ENCODE data around the gene PARP4. TPM values are rescaled to one million over a fixed set of nuclear protein-coding genes. Genes with fewer than 3 reads are reported as not detected.

PARP4 gene
- total and polyA plus RNA-seq, 2 donors (not counting 1 experiment from before 2014, with no cell fraction given) = 41.2 to 41.8 TPM

GRCh38 chr13:24516919-24517318 is 4.3 kb upstream of the PARP4 start:
- Histone ChIP-seq H3K4me1 (ENCODE audit: control insufficient read depth, extremely low read depth, insufficient read depth, low read length) (no peaks in the 10 kb centered on the region), H3K4me3 (replicated peaks in 1 of 4; ENCODE audit: control extremely low read depth in 1 of 4, insufficient read depth in 1 of 4, low read depth in 3 of 4, low read length in 4 of 4) (no peak overlapping the region), H3K9ac (ENCODE audit: insufficient read depth, low read length) (no peak overlapping the region), H3K4me2 (ENCODE audit: extremely low read depth, insufficient read depth, low read length) (no peak overlapping the region), H2AFZ (ENCODE audit: low read length) (no peak overlapping the region), H4K20me1 (ENCODE audit: control insufficient read depth, extremely low read depth, insufficient read depth, low read length) (no peaks in the 10 kb centered on the region), H3K27ac (ENCODE audit: insufficient read depth, low read length) (no peak overlapping the region), H3K9me3 (ENCODE audit: control insufficient read depth, insufficient read depth, low read depth, low read length) (no peaks in the 10 kb centered on the region), H3K27me3 (ENCODE audit: control insufficient read depth, insufficient read depth, low read length) (no peaks in the 10 kb centered on the region), H3K36me3 (ENCODE audit: control insufficient read depth, insufficient read depth, low read length) (no peaks in the 10 kb centered on the region), H3K79me2 (ENCODE audit: control insufficient read depth, insufficient read depth, low read length) (no peaks in the 10 kb centered on the region)
- no peak for DNase-seq (ENCODE audit: low read depth in 2 of 2)
- TF ChIP-seq CTCF (conservative IDR thresholded peaks at IDR 0.05 in 1 of 2, IDR thresholded peaks at IDR 0.05 in 1 of 2; ENCODE audit: low read depth in 1 of 2, low read length in 2 of 2) = no peak

- peak overlapping the region; percentile 87 to 91 (median 90) for H3K4me3 ChIP-seq (replicated peaks in 1 of 4; ENCODE audit: control extremely low read depth in 1 of 4, insufficient read depth in 1 of 4, low read depth in 3 of 4, low read length in 4 of 4)
- DNase-seq (ENCODE audit: low read depth in 2 of 2) = no peak
- H4K20me1 ChIP-seq (ENCODE audit: control insufficient read depth, extremely low read depth, insufficient read depth, low read length) = no peaks in the 10 kb centered on the region
- H3K27ac ChIP-seq (ENCODE audit: insufficient read depth, low read length) = peak overlapping the region; percentile 92
- TF ChIP-seq CTCF (conservative IDR thresholded peaks at IDR 0.05 in 1 of 2, IDR thresholded peaks at IDR 0.05 in 1 of 2; ENCODE audit: low read depth in 1 of 2, low read length in 2 of 2) (no peak), EZH2 (IDR thresholded peaks at IDR 0.05; ENCODE audit: low read length, missing control alignments) (no peak)
- H3K9me3 ChIP-seq (ENCODE audit: control insufficient read depth, insufficient read depth, low read depth, low read length) = no peaks in the 10 kb centered on the region
- peak overlapping the region; percentile 92 for H3K9ac ChIP-seq (ENCODE audit: insufficient read depth, low read length)
- no peaks in the 10 kb centered on the region for H3K36me3 ChIP-seq (ENCODE audit: control insufficient read depth, insufficient read depth, low read length)
- peaks cover 35% of the 10 kb centered on the region for H3K79me2 ChIP-seq (ENCODE audit: control insufficient read depth, insufficient read depth, low read length)
- H3K4me2 ChIP-seq (ENCODE audit: extremely low read depth, insufficient read depth, low read length) = peak overlapping the region; percentile 85
- no peaks in the 10 kb centered on the region for H3K27me3 ChIP-seq (ENCODE audit: control insufficient read depth, insufficient read depth, low read length)
- peak overlapping the region; percentile 85 for H2AFZ ChIP-seq (ENCODE audit: low read length)
- H3K4me1 ChIP-seq (ENCODE audit: control insufficient read depth, extremely low read depth, insufficient read depth, low read length) = peaks cover 3% of the 10 kb centered on the region
Measured at GRCh38 chr13:24512908-24513213, 283 bp upstream of the PARP4 start.

GRCh38 chr13:24511816-24512196 is 772 bp downstream of the PARP4 start:
- peak overlapping the region; percentile 85 for H2AFZ ChIP-seq (ENCODE audit: low read length)
- no peaks in the 10 kb centered on the region for H3K36me3 ChIP-seq (ENCODE audit: control insufficient read depth, insufficient read depth, low read length)
- no peaks in the 10 kb centered on the region for H3K9me3 ChIP-seq (ENCODE audit: control insufficient read depth, insufficient read depth, low read depth, low read length)
- peak overlapping the region; percentile 87 to 91 (median 90) for H3K4me3 ChIP-seq (replicated peaks in 1 of 4; ENCODE audit: control extremely low read depth in 1 of 4, insufficient read depth in 1 of 4, low read depth in 3 of 4, low read length in 4 of 4)
- H3K9ac ChIP-seq (ENCODE audit: insufficient read depth, low read length) = peak overlapping the region; percentile 92
- H3K27ac ChIP-seq (ENCODE audit: insufficient read depth, low read length) = peak overlapping the region; percentile 92
- TF ChIP-seq CTCF (conservative IDR thresholded peaks at IDR 0.05 in 1 of 2, IDR thresholded peaks at IDR 0.05 in 1 of 2; ENCODE audit: low read depth in 1 of 2, low read length in 2 of 2) = no peak
- TF ChIP-seq EZH2 (IDR thresholded peaks at IDR 0.05; ENCODE audit: low read length, missing control alignments) = no peak
- H3K79me2 ChIP-seq (ENCODE audit: control insufficient read depth, insufficient read depth, low read length) = peaks cover 45% of the 10 kb centered on the region
- no peak for DNase-seq (ENCODE audit: low read depth in 2 of 2)
- H3K27me3 ChIP-seq (ENCODE audit: control insufficient read depth, insufficient read depth, low read length) = no peaks in the 10 kb centered on the region
- peak overlapping the region; percentile 75 for H3K4me2 ChIP-seq (ENCODE audit: extremely low read depth, insufficient read depth, low read length)
- H4K20me1 ChIP-seq (ENCODE audit: control insufficient read depth, extremely low read depth, insufficient read depth, low read length) = no peaks in the 10 kb centered on the region
- peaks cover 3% of the 10 kb centered on the region for H3K4me1 ChIP-seq (ENCODE audit: control insufficient read depth, extremely low read depth, insufficient read depth, low read length)

All from fibroblast of lung (primary cell).